ENCODE results near the gene GPLD1.
A peak's percentile ranks its signal among the peaks of the same experiment; 100 is the strongest.

GRCh38 chr6:24520929-24521546 lies 31.7 kb upstream of the GPLD1 start:
- TF ChIP-seq CTCF (IDR thresholded peaks at IDR 0.05) (peak in 5 of 6 experiments; percentile 13 to 58 (median 32)), POLR2A (IDR thresholded peaks at IDR 0.05) (no peak)
